GM12878 (cell line): ENCODE data around the gene PRAF2. TPM values are rescaled to one million over a fixed set of nuclear protein-coding genes. Genes with fewer than 3 reads are reported as not detected.

Experiments used
- ATAC-seq: fragments of 200-7000 bp; cut with Tn5 transposase; 3 replicates; pipeline ENCODE4 v1.9.1; 2020; ENCODE audit warnings: mild to moderate bottlenecking, moderate library complexity
- BruUV-seq: library from RNA; stranded (reverse); fragments of 400-500 nt; replicated peaks from 2 replicates; lab custom pipeline; 2021; lab: Mats Ljungman, UMichigan
- CTCF ChIA-PET: fragments of 300-600 bp; sonication (Branson Sonifier 250); formaldehyde crosslinking; extraction: SDS; loops from one replicate; lab custom pipeline; 2021; ENCODE audit warnings: inconsistent platforms; lab: Yijun Ruan, JAX
- POLR2A ChIA-PET: fragments of 350-600 bp; formaldehyde crosslinking; extraction: SDS; loops from one replicate; lab custom pipeline; 2021; ENCODE audit warnings: inconsistent platforms; lab: Charles Lee
- RAD21 ChIA-PET: fragments of 300-600 bp; sonication (Branson Sonifier 250); formaldehyde crosslinking; loops from one replicate; lab custom pipeline; 2023; ENCODE audit warnings: antibody characterized with exemption; ENCODE audit not compliant: unreplicated experiment; lab: Charles Lee
- SMC1A ChIA-PET: fragments of 300-600 bp; sonication (Branson Sonifier 250); formaldehyde crosslinking; loops from one replicate; lab custom pipeline; 2023; ENCODE audit not compliant: unreplicated experiment, uncharacterized antibody; lab: Charles Lee
- DNase-seq: peaks from one replicate; pipeline ENCODE4 v3.0.0-alpha.2; 2011; ENCODE audit warnings: low read depth, low spot score
- FAIRE-seq: peaks from 3 replicates; lab custom pipeline; 2011; peaks lifted over from hg19 to GRCh38; lab: Jason Lieb, UNC
- H2AFZ ChIP-seq: 2 replicates; pipeline ENCODE4 v1.6.0; 2011; ENCODE audit warnings: low read depth, low read length, control low read depth; ENCODE audit not compliant: control insufficient read depth
- H3K27ac ChIP-seq: 2 replicates; pipeline ENCODE4 v1.5.1; 2011; ENCODE audit warnings: control low read depth; ENCODE audit not compliant: control insufficient read depth, insufficient read depth
- H3K27me3 ChIP-seq, 2 experiments: replicated peaks in 1 of 2; 2 replicates each; pipeline versions ENCODE4 v1.6.0 to v1.6.1; 2011; ENCODE audit warnings: low read length in 1 of 2; ENCODE audit not compliant: control insufficient read depth in 2 of 2, insufficient read depth in 2 of 2
- H3K36me3 ChIP-seq, 2 experiments: 2 replicates each; pipeline ENCODE4 v1.5.1; 2011; ENCODE audit warnings: low read length in 1 of 2; ENCODE audit not compliant: control insufficient read depth in 2 of 2, insufficient read depth in 2 of 2
- H3K4me1 ChIP-seq: 2 replicates; pipeline ENCODE4 v1.6.1; 2011; ENCODE audit warnings: mild to moderate bottlenecking, low read length, moderate library complexity, mixed read lengths; ENCODE audit not compliant: control insufficient read depth, insufficient read depth
- H3K4me2 ChIP-seq: 2 replicates; pipeline ENCODE4 v1.6.0; 2011; ENCODE audit warnings: control low read depth; ENCODE audit not compliant: control insufficient read depth, insufficient read depth
- H3K4me3 ChIP-seq: fragments of 200-600 bp; sonication (generic); 2 replicates; pipeline ENCODE4 v1.5.1; 2016
- H3K79me2 ChIP-seq: 2 replicates; pipeline ENCODE4 v1.6.0; 2011; ENCODE audit warnings: low read length; ENCODE audit not compliant: control insufficient read depth, insufficient read depth
- H3K9ac ChIP-seq: 2 replicates; pipeline ENCODE4 v1.8.0; 2011; ENCODE audit warnings: low read length, control low read depth, mixed read lengths; ENCODE audit not compliant: control insufficient read depth, insufficient read depth
- H3K9me3 ChIP-seq: replicated peaks from 3 replicates; pipeline ENCODE4 v1.5.1; 2011; ENCODE audit warnings: mild to moderate bottlenecking, low read length; ENCODE audit not compliant: control insufficient read depth, insufficient read depth
- H4K20me1 ChIP-seq: 2 replicates; pipeline ENCODE4 v1.6.0; 2011; ENCODE audit not compliant: control insufficient read depth, insufficient read depth
- BHLHE40 ChIP-seq, 2 experiments: fragments of 450-650 bp in 1 of 2; IDR thresholded peaks; 2 replicates each; pipeline ENCODE4 v1.6.1; 2011 to 2017; ENCODE audit warnings: low read depth in 2 of 2, borderline replicate concordance in 1 of 2, improper control_type of control experiment in 1 of 2, low read length in 1 of 2, mild to moderate bottlenecking in 1 of 2
- CREM ChIP-seq: IDR thresholded peaks from 2 replicates; pipeline ENCODE4 v1.6.1; 2014; ENCODE audit warnings: antibody characterized with exemption, low read depth
- EGR1 ChIP-seq, 2 experiments: IDR thresholded peaks; 1 replicate in 1 of 2; 2 replicates in 1 of 2; pipeline ENCODE4 v1.6.1; 2011 to 2012; ENCODE audit warnings: low read depth in 2 of 2, low read length in 2 of 2, borderline replicate concordance in 1 of 2, mild to moderate bottlenecking in 1 of 2, moderate library complexity in 1 of 2
- FOXM1 ChIP-seq: IDR thresholded peaks from 2 replicates; pipeline ENCODE4 v1.6.1; 2012; ENCODE audit warnings: low read depth, mild to moderate bottlenecking, inconsistent platforms, low read length, moderate library complexity
- HDAC2 ChIP-seq: fragments of 200-600 bp; sonication (generic); IDR thresholded peaks from 2 replicates; pipeline ENCODE4 v1.6.1; 2017
- IKZF2 ChIP-seq, 2 experiments: fragments of 450-650 bp; IDR thresholded peaks; 2 replicates each; pipeline ENCODE4 v1.6.1; 2017; ENCODE audit warnings: mild to moderate bottlenecking in 2 of 2, moderate library complexity in 2 of 2
- POLR2AphosphoS5 ChIP-seq: IDR thresholded peaks from 2 replicates; pipeline ENCODE4 v1.6.1; 2011; ENCODE audit warnings: mild to moderate bottlenecking, low read length, inconsistent platforms
- RELA ChIP-seq: fragments of 450-650 bp; IDR thresholded peaks from 2 replicates; pipeline ENCODE4 v1.8.0; 2014; ENCODE audit warnings: borderline replicate concordance; ENCODE audit not compliant: partially characterized antibody
- SMAD1 ChIP-seq: fragments of 450-650 bp; IDR thresholded peaks from 2 replicates; pipeline ENCODE4 v1.6.1; 2018; ENCODE audit warnings: mild to moderate bottlenecking, low read depth; ENCODE audit not compliant: partially characterized antibody
- SREBF2 ChIP-seq: IDR thresholded peaks from 2 replicates; pipeline ENCODE4 v1.6.1; 2012; ENCODE audit warnings: mild to moderate bottlenecking, low read length
- WGBS: methylation state at CpG from one replicate; pipeline ENCODE4 v1.1.6; 2016; ENCODE audit warnings: low lambda C conversion rate; ENCODE audit not compliant: insufficient replicate concordance, insufficient coverage; ENCODE audit errors: missing lambda C conversion rate; 5-methylcytosine and 5-hydroxymethylcytosine counted together
- in situ Hi-C: fragments of 300-500 bp; cut with MboI; formaldehyde crosslinking; loops from 9 replicates; pipeline ENCODE4 v1.14.3; 2018; ENCODE audit warnings: mixed read lengths
- intact Hi-C: fragments of 100-400 bp; cut with micrococcal nuclease; formaldehyde crosslinking; loops from one replicate; pipeline ENCODE4 v1.14.2; 2022; ENCODE audit not compliant: unreplicated experiment
- polyA plus RNA-seq, 11 experiments: library from polyadenylated mRNA; depleted of rRNA in 4 of 11; unstranded in 6 of 11; stranded (reverse) in 5 of 11; fragments of >200 nt; fragmentation: Nextera tagmentation in 4 of 11; fragmentation: Illumina TruSeq in 1 of 11; extraction: Ambion mirVana in 4 of 11; extraction: Trizol in 1 of 11; gene quantifications; 1 replicate in 1 of 11; 2 replicates in 10 of 11; pipeline versions ENCODE4 v1.2.1 to v1.2.3, GENCODE V29; 2011 to 2016; ENCODE audit warnings: inconsistent platforms in 2 of 11, missing spikeins in 2 of 11, low read depth in 1 of 11
- total RNA-seq, 4 experiments: library from RNA; depleted of rRNA in 3 of 4; stranded (reverse); fragments of >200 nt in 3 of 4; fragmentation: Illumina TruSeq in 1 of 4; extraction: Trizol in 1 of 4; gene quantifications; 2 replicates each; pipeline versions ENCODE4 v1.2.1 to v1.2.3, GENCODE V29; 2013 to 2021
- TF ChIP-seq, protein P1 (sequence below): fragments of 450-650 bp; IDR thresholded peaks from 2 replicates; pipeline ENCODE4 v1.6.1; 2017; ENCODE audit warnings: low read depth, mild to moderate bottlenecking, moderate library complexity
- TF ChIP-seq, protein P2 (sequence below): fragments of 450-650 bp; formaldehyde crosslinking; IDR thresholded peaks from 2 replicates; pipeline ENCODE4 v1.4.0; 2022; ENCODE audit warnings: mild to moderate bottlenecking, moderate library complexity

Gene PRAF2
- total and polyA plus RNA-seq, 10 of the 15 experiments (the other 5 are each of a cell fraction or from before 2014, with no cell fraction given) = 0.80 to 16.7 (median 7.0) TPM

DNA sequence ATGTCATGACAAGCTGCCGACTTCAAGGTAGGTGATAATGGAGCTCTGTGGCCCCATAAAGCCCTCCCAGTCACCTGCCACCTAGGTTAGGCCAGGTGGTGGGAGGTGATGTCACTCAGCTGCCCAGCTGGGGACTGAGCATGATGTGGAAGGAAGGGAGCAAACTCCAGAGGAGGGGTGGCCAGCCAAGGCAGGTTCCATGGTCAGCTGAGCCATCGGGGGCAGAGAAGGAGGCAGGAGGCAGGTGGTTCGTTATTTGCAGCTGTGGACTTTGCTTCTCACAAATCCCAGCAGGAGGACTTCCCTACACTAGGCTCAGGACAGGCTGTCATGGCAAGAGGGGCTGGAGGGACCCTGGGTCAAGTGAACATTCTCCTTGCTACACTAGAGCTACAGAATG lies 12.9 kb downstream of the PRAF2 start:
- no peak for TF ChIP-seq POLR2AphosphoS5
- TF ChIP-seq, protein P1, sequence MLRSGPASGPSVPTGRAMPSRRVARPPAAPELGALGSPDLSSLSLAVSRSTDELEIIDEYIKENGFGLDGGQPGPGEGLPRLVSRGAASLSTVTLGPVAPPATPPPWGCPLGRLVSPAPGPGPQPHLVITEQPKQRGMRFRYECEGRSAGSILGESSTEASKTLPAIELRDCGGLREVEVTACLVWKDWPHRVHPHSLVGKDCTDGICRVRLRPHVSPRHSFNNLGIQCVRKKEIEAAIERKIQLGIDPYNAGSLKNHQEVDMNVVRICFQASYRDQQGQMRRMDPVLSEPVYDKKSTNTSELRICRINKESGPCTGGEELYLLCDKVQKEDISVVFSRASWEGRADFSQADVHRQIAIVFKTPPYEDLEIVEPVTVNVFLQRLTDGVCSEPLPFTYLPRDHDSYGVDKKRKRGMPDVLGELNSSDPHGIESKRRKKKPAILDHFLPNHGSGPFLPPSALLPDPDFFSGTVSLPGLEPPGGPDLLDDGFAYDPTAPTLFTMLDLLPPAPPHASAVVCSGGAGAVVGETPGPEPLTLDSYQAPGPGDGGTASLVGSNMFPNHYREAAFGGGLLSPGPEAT = no peak
- no peak for TF ChIP-seq BHLHE40 (IDR thresholded peaks at IDR 0.05; ENCODE audit: borderline replicate concordance in 1 of 2, low read depth in 2 of 2, low read length in 1 of 2)
- no peak for TF ChIP-seq FOXM1
- TF ChIP-seq RELA = no peak
- TF ChIP-seq EGR1 (IDR thresholded peaks at IDR 0.05; ENCODE audit: borderline replicate concordance in 1 of 2, low read depth in 2 of 2, low read length in 2 of 2) = no peak
- TF ChIP-seq SREBF2 = no peak
- no peak for TF ChIP-seq IKZF2 (IDR thresholded peaks at IDR 0.05)
- TF ChIP-seq SMAD1 = no peak
- TF ChIP-seq HDAC2 = no peak
- no peak for TF ChIP-seq CREM
- TF ChIP-seq, protein P2, sequence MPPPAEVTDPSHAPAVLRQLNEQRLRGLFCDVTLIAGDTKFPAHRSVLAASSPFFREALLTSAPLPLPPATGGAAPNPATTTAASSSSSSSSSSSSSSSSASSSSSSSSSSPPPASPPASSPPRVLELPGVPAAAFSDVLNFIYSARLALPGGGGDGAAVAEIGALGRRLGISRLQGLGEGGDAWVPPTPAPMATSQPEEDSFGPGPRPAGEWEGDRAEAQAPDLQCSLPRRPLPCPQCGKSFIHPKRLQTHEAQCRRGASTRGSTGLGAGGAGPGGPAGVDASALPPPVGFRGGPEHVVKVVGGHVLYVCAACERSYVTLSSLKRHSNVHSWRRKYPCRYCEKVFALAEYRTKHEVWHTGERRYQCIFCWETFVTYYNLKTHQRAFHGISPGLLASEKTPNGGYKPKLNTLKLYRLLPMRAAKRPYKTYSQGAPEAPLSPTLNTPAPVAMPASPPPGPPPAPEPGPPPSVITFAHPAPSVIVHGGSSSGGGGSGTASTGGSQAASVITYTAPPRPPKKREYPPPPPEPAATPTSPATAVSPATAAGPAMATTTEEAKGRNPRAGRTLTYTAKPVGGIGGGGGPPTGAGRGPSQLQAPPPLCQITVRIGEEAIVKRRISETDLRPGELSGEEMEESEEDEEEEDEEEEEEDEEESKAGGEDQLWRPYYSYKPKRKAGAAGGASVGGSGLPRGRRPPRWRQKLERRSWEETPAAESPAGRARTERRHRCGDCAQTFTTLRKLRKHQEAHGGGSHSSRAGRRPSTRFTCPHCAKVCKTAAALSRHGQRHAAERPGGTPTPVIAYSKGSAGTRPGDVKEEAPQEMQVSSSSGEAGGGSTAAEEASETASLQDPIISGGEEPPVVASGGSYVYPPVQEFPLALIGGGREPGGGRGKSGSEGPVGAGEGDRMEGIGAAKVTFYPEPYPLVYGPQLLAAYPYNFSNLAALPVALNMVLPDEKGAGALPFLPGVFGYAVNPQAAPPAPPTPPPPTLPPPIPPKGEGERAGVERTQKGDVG = no peak
- H3K4me1 ChIP-seq = no peaks in the 10 kb centered on the region
- no peaks in the 10 kb centered on the region for H3K9me3 ChIP-seq
- ChIA-PET POLR2A (no interaction called here), RAD21 (no interaction called here), CTCF (no interaction called here), SMC1A (no interaction called here)
- no peaks in the 10 kb centered on the region for H4K20me1 ChIP-seq
- no peaks in the 10 kb centered on the region for H3K36me3 ChIP-seq
- no peaks in the 10 kb centered on the region for H3K27me3 ChIP-seq
- H3K4me3 ChIP-seq = no peak overlapping the region
- H2AFZ ChIP-seq = no peak overlapping the region
- intact Hi-C loops = no loop called here
- BruUV-seq = no TSS peak
- no peaks in the 10 kb centered on the region for H3K79me2 ChIP-seq
- H3K4me2 ChIP-seq = no peak overlapping the region
- WGBS = 62% methylated on average over 3 of the region's 3 CpGs
- H3K27ac ChIP-seq = no peak overlapping the region
- in situ Hi-C loops = no loop called here
- FAIRE-seq (no peak), DNase-seq (no peak), ATAC-seq (no peak)
- no peak overlapping the region for H3K9ac ChIP-seq
